Hindlimb muscle (tissue), 1 donor: ENCODE results near the gene CCIN. TPM values are rescaled to one million over a fixed set of nuclear protein-coding genes. Genes with fewer than 3 reads are reported as not detected.
"Not testable (repeated sequence)": the region's sequence is repeated elsewhere in the genome, so short reads cannot be mapped to it uniquely, and the experiment has no call there.

Source experiments
- DNase-seq: peaks from one replicate; pipeline ENCODE4 v3.0.0-alpha.2; 2013
- polyA plus RNA-seq: library from polyadenylated mRNA; unstranded; fragments of 120-200 nt; gene quantifications from one replicate; pipeline ENCODE4 v1.2.1, GENCODE V29; 2013; ENCODE audit not compliant: insufficient read length

The CCIN gene
- 0.59 TPM for polyA plus RNA-seq

- no peak for DNase-seq
Observed at GRCh38 chr9:36169166-36169565, at the start of gene CCIN. Gene CCIN, plus strand, starts transcription at chr9:36169388. Its CDS starts 115 bp downstream, at chr9:36169503.

GRCh38 chr9:36119476-36119875, 49.7 kb upstream of the CCIN start:
- DNase-seq: no peak

- no peak for DNase-seq
Observed at GRCh38 chr9:36120705-36121104, 48.5 kb upstream of the CCIN start.

GRCh38 chr9:36121971-36122370, 47.2 kb upstream of the CCIN start:
- DNase-seq: no peak

GRCh38 chr9:36123515-36123914, 45.7 kb upstream of the CCIN start:
- DNase-seq: no peak

GRCh38 chr9:36125062-36125855, 43.9 kb upstream of the CCIN start:
- DNase-seq: no peak

- DNase-seq: no peak
Observed at GRCh38 chr9:36126016-36126730, 43.0 kb upstream of the CCIN start.

- no peak for DNase-seq
Observed at GRCh38 chr9:36127652-36128244, 41.4 kb upstream of the CCIN start.

GRCh38 chr9:36128349-36128748, 40.8 kb upstream of the CCIN start:
- DNase-seq: no peak

GRCh38 chr9:36129139-36129538, 40.0 kb upstream of the CCIN start:
- DNase-seq: no peak

GRCh38 chr9:36131666-36132065, 37.5 kb upstream of the CCIN start:
- DNase-seq: not testable (repeated sequence)

GRCh38 chr9:36132086-36132485, 37.1 kb upstream of the CCIN start:
- DNase-seq: no peak

- DNase-seq: no peak
Observed at GRCh38 chr9:36134761-36135505, 34.3 kb upstream of the CCIN start.

GRCh38 chr9:36135741-36136271, 33.4 kb upstream of the CCIN start:
- no peak for DNase-seq

- peak; percentile 78 for DNase-seq
Observed at GRCh38 chr9:36136272-36136893, 32.8 kb upstream of the CCIN start, which contains the start of gene GLIPR2. Gene GLIPR2, plus strand, starts transcription at chr9:36136733. Its CDS starts 46 bp downstream, at chr9:36136779.

GRCh38 chr9:36136894-36137391, 32.2 kb upstream of the CCIN start:
- DNase-seq: peak; percentile 56

GRCh38 chr9:36137392-36138004, 31.7 kb upstream of the CCIN start:
- peak; percentile 54 for DNase-seq

- DNase-seq: no peak
Observed at GRCh38 chr9:36138496-36138895, 30.7 kb upstream of the CCIN start.

- DNase-seq: no peak
Observed at GRCh38 chr9:36138901-36139300, 30.3 kb upstream of the CCIN start.

GRCh38 chr9:36140086-36141084, 28.8 kb upstream of the CCIN start:
- no peak for DNase-seq
